ENCODE data around the gene NCR2.

- TF ChIP-seq SNAI2 (CRISPR knock-in tag; IDR thresholded peaks at IDR 0.05) (no peak), POU6F1 (CRISPR knock-in tag; IDR thresholded peaks at IDR 0.05; ENCODE audit: borderline replicate concordance, low read depth) (no peak), TCF4 (CRISPR knock-in tag; IDR thresholded peaks at IDR 0.05; ENCODE audit: borderline replicate concordance) (no peak), ZNF565 (CRISPR knock-in tag; conservative IDR thresholded peaks at IDR 0.05; ENCODE audit: low read depth) (no peak)
These were observed 3.8 kb upstream of the NCR2 start for GRCh38 chr6:41331401-41332150.
